NB4 (cell line): ENCODE results near the gene RNASEL.

Experiments
- CTCF ChIP-seq: IDR thresholded peaks from one replicate; pipeline ENCODE4 v1.5.1; 2012; ENCODE audit warnings: low read depth, low read length
- MAX ChIP-seq: IDR thresholded peaks from 2 replicates; pipeline ENCODE4 v1.6.1; 2011; ENCODE audit warnings: low read depth, low read length
- POLR2A ChIP-seq: IDR thresholded peaks from 2 replicates; pipeline ENCODE4 v1.6.1; 2011; ENCODE audit warnings: mild to moderate bottlenecking; ENCODE audit not compliant: insufficient read length; ENCODE audit errors: extremely low read depth

GRCh38 chr1:182621906-182622305, 32.9 kb upstream of the RNASEL start:
- TF ChIP-seq POLR2A (no peak), CTCF (no peak), MAX (no peak)
